DMS114 treated with DMSO at 0.1 percent for 48 hours (cell line): ENCODE measurements around the gene COX19.
A peak's percentile ranks its signal among the peaks of the same experiment; 100 is the strongest.

ENCODE experiments used
- DNase-seq: peaks from one replicate; lab custom pipeline; 2025; ENCODE audit not compliant: unreplicated experiment; lab: John Stamatoyannopoulos, UW

COX19 gene

GRCh38 chr7:992709-993607 lies 17.6 kb upstream of the COX19 start:
- DNase-seq = peak; percentile 92

DNA sequence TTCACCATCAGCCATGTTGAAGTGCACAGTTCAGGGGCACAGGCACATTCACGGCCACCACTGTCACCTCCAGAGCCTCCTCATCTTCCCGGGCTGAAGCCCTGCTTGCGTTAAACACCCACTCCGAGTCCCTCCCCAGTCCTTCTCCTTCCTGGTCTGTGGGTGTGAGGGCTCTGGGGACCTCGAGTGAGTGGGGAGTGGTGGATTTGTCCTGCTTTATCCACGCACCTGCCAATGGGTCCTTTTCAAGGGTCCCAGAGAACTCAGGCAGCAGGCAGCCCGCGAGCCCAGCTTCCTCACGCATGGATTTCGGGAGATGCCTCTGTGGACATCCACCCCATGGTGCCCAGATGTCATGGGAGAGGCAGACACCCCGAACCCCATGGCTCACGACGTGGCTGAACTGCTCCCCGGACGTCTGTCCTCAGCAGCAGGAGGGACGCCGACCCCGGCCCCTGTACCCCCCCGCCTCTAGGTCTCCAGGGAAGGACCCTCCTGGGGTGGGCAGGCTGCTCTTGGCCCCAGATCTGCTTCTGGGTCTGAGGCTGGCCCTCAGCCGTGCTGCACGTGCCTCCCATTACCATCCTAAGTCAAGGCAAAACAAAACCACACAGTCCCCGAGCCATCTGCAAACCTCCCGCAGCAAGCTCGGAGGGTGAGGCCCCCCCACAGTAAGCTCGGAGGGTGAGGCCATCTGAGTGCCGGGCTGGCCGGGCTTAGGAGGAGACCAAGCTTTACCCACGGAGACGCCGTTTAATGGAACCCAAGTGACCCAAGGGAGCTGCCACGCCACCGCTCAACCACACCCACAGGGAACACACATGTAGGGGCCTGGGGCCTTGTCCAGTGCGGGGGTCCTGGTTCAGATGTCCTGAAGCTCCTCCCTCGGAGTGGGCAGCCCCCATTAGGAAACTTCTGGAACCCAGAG lies 16.6 kb upstream of the COX19 start:
- no peak for DNase-seq

GRCh38 chr7:990933-991728 lies 15.8 kb upstream of the COX19 start:
- no peak for DNase-seq

GRCh38 chr7:990352-990932 lies 15.1 kb upstream of the COX19 start:
- no peak for DNase-seq

DNA sequence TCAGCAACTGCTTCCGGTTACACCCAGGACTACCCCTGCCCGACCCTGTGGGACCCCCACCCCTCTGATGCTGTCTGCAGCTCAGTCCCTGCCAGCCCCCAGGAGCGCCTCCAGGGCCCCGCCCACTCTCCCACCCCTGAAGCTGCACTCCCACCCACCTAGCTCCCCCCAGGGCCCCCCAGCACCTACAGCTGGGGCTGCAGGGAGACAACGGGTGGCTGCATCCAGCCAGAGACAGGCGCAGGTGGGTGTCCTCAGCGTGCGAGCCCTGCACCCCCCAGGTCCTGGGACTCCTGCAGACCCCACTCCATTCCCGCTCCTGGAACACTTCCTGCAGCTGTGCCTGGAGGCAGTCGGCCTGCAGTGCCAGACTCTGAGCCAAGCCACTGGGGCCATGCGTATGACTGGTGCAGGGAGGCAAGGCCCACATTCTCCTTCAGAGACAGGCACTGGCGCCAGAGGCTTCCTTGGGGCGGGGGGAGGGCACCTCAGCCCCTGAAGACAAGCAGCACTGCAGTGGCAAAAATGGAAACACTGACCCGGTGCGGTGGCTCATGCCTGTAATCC lies 13.7 kb upstream of the COX19 start:
- no peak for DNase-seq

DNA sequence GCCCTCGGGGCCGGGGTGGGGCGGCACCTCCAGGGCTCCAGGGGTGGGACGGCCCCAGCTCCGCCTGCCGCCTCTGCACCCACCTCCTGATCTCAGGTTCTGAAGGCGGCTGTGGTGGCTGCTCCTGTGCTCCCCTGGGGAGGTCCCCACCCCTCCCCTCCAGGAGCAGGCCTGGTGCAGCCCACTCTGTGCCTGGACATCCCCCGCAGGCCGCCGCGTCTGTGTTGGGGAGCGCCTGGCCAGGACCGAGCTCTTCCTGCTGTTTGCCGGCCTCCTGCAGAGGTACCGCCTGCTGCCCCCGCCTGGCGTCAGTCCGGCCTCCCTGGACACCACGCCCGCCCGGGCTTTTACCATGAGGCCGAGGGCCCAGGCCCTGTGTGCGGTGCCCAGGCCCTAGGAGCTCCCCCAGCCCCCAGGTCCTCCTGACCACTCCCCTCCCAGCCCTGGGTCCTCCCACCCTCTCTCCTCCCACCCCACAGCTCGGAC lies 13.1 kb upstream of the COX19 start:
- DNase-seq = no peak

DNA sequence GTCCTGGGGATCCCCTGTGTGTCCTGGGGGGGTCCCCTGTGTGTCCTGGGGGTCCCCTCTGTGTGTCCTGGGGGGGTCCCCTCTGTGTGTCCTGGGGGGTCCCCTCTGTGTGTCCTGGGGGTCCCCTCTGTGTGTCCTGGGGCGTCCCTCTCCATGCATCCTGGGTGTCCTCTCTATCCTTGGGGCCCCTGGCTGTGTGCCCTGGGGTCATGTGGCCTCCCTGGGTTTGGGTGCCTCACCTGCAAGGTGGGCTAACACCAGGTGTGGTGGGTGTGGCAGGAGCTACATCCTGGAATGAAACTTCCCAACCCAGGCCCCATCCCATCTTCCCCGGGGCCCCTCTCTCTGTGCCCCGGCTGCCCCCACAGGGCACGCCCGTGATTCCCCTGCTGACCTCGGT lies 12.6 kb upstream of the COX19 start:
- no peak for DNase-seq

DNA sequence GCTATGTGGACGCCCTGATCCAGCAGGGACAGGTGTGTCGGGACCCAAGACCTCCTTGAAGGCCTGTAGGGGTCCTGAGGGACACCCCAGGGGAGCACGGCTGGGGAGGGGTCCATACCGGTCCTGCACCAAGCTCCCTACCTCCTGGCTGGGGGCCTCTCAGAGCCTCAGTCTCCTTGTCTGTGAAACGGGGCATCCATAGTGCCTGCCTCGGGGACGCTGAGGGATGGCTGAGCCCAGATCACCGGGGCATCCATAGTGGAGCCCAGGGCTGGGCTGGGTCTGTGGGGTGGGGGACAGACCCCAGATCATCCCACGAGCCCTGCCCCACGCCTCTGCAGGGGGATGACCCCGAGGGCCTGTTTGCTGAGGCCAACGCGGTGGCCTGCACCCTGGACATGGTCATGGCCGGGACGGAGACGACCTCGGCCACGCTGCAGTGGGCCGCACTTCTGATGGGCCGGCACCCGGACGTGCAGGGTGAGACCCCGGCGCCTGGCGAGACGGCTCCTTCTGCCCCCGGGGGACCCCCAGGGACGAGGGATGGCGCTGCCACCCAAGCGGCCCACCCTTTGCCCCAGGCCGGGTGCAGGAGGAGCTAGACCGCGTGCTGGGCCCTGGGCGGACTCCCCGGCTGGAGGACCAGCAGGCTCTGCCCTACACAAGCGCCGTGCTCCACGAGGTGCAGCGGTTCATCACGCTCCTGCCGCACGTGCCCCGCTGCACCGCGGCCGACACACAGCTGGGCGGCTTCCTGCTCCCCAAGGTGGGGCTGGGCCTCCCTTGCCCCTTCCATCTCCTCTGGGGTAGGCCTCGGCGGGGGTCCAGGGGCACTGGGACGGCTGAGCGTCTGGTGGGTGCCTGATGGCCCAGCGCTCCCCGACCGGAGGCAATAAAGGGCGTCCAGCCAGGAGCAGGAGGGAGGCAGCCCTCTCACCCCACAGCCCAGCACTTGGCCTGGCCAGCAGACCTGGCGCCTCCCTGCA lies 11.7 kb upstream of the COX19 start:
- no peak for DNase-seq

GRCh38 chr7:985915-986741 lies 10.8 kb upstream of the COX19 start:
- no peak for DNase-seq

DNA sequence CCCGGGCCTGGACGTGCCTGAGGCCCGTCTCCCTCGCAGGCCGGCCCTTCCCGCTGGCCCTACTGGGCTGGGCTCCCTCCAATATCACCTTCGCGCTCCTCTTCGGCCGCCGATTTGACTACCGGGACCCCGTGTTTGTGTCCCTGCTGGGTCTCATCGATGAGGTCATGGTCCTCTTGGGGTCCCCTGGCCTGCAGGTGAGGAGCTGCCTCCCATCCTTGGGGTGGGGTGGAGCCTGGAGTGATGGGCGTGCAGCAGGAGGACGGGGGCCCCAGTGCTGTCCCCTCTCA lies 9.7 kb upstream of the COX19 start:
- DNase-seq = no peak

DNA sequence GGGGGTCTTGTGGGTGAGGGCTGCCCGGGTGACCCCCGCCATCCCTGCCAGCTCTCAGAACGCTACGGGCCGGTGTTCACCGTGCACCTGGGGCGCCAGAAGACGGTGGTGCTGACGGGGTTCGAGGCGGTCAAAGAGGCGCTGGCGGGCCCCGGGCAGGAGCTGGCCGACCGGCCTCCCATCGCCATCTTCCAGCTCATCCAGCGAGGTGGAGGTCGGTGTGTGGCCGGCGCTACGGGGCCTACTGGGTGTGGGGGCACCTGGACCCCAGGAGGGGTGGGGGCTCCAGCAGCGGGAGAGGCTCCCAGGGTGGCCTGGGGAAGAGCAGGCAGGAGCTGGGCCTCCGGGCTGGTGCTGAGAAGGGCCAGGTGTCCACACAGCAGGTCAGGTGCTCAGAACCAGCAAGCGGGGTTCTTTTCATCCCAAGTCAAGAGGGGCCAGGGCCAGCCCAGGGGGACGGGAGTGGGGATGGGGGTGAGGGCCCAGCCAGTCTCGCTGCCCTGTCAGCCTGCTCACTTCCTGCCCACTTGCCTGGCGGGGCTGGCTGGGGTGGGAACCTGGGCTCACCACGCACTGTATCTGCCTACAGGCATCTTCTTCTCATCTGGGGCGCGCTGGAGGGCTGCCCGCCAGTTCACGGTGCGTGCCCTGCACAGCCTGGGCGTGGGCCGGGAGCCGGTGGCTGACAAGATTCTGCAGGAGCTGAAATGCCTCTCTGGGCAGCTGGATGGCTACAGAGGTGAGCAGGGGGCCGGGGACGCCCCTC lies 9.2 kb upstream of the COX19 start:
- DNase-seq = no peak

GRCh38 chr7:983616-984071 lies 8.3 kb upstream of the COX19 start:
- DNase-seq = no peak

- no peak for DNase-seq
These were observed 7.8 kb upstream of the COX19 start, which contains the start of gene CYP2W1 for GRCh38 chr7:983004-983615. Gene CYP2W1, plus strand, starts transcription at chr7:983181. Its CDS starts 31 bp downstream, at chr7:983212.

- DNase-seq = no peak
These were observed 7.2 kb upstream of the COX19 start for GRCh38 chr7:982511-983003.

GRCh38 chr7:981793-982510 lies 6.6 kb upstream of the COX19 start:
- DNase-seq = no peak

- no peak for DNase-seq
These were observed 4.7 kb upstream of the COX19 start for GRCh38 chr7:979886-980571.
